Gastrocnemius medialis (tissue), 4 donors: ENCODE data around the gene TSPAN7. TPM values are rescaled to one million over a fixed set of nuclear protein-coding genes. Genes with fewer than 3 reads are reported as not detected.

Source experiments
- ATAC-seq, 2 donors: fragments of 150-250 bp; one replicate each; pipeline ENCODE4 v1.9.1; 2016
- DNase-seq, 2 donors: peaks; one replicate each; pipeline ENCODE4 v3.0.0-alpha.2; 2019
- H3K27ac ChIP-seq, 4 donors: fragments of 200-600 bp; sonication (generic); 1 replicate in 1 of 4; 2 replicates in 3 of 4; pipeline ENCODE4 v1.5.1; 2016 to 2018; ENCODE audit warnings: mild to moderate bottlenecking in 2 of 4, moderate library complexity in 1 of 4
- H3K27me3 ChIP-seq, 3 donors: fragments of 200-600 bp; sonication (generic) in 2 of 3; 1 replicate in 1 of 3; 2 replicates in 2 of 3; pipeline versions ENCODE4 v1.5.1 to v1.6.0; 2016 to 2019; ENCODE audit warnings: mild to moderate bottlenecking in 1 of 3, moderate library complexity in 1 of 3
- H3K36me3 ChIP-seq, 2 donors: fragments of 200-600 bp; sonication (generic) in 1 of 2; one replicate each; pipeline ENCODE4 v1.5.1; 2017 to 2018
- H3K4me1 ChIP-seq, 2 donors: fragments of 200-600 bp; sonication (generic) in 1 of 2; one replicate each; pipeline ENCODE4 v1.5.1; 2016 to 2017; ENCODE audit warnings: mild to moderate bottlenecking in 2 of 2
- H3K4me3 ChIP-seq, 4 donors: fragments of 200-600 bp; sonication (generic) in 3 of 4; 1 replicate in 1 of 4; 2 replicates in 3 of 4; pipeline ENCODE4 v1.5.1; 2016 to 2019; ENCODE audit warnings: mild to moderate bottlenecking in 2 of 4
- H3K9me3 ChIP-seq, 3 donors: fragments of 200-600 bp; sonication (generic) in 2 of 3; 1 replicate in 1 of 3; 2 replicates in 2 of 3; pipeline ENCODE4 v1.5.1; 2016 to 2019
- CTCF ChIP-seq, 5 experiments: fragments of 450-650 bp in 3 of 5; fragments of 200-600 bp in 2 of 5; sonication (generic) in 2 of 5; IDR thresholded peaks in 4 of 5; conservative IDR thresholded peaks in 1 of 5; 1 replicate in 4 of 5; 2 replicates in 1 of 5; pipeline ENCODE4 v1.5.1; 2016 to 2019; ENCODE audit warnings: antibody characterized with exemption in 5 of 5, mild to moderate bottlenecking in 3 of 5, moderate library complexity in 3 of 5
- POLR2A ChIP-seq, 2 donors: fragments of 450-650 bp; IDR thresholded peaks; one replicate each; pipeline ENCODE4 v1.6.1; 2017; ENCODE audit warnings: antibody characterized with exemption in 2 of 2, mild to moderate bottlenecking in 2 of 2, moderate library complexity in 2 of 2
- in situ Hi-C, 4 donors: fragments of 200-750 bp; cut with MboI; loops; one replicate each; pipeline versions ENCODE4 v1.15.0 to v1.8.0; 2017; ENCODE audit warnings: low sequenced_read_pairs in 4 of 4
- intact Hi-C: fragments of 100-400 bp; cut with DNase I; formaldehyde crosslinking; loops from one replicate; pipeline ENCODE4 v1.15.1; 2023; ENCODE audit warnings: low total_unique reads
- total RNA-seq, 4 donors: library from RNA; depleted of rRNA; stranded (reverse); fragments of >200 nt; gene quantifications; one replicate each; pipeline versions ENCODE4 v1.1.0 to v1.2.3, GENCODE V29; 2016

The TSPAN7 gene
- total RNA-seq, 4 donors from 2014 or later, result 38.1 to 288 (median 130) TPM

- ATAC-seq, result no peak
- in situ Hi-C loops (no loop called here), intact Hi-C loops (no loop called here)
- no peak for DNase-seq
- Histone ChIP-seq H3K4me3 (no peak overlapping the region), H3K36me3 (no peaks in the 10 kb centered on the region), H3K9me3 (no peaks in the 10 kb centered on the region), H3K27ac (peak overlapping the region in 2 of 4 donors; percentile 31 to 90), H3K27me3 (no peaks in the 10 kb centered on the region), H3K4me1 (peaks cover 11 to 32% of the 10 kb centered on the region in 2 donors)
- no peak for TF ChIP-seq POLR2A (IDR thresholded peaks at IDR 0.05)
- no peak for TF ChIP-seq CTCF (IDR thresholded peaks at IDR 0.05 in 4 of 5, conservative IDR thresholded peaks at IDR 0.05 in 1 of 5)
These were observed 56.8 kb downstream of the TSPAN7 start for GRCh38 chrX:38618180-38618579.

DNA sequence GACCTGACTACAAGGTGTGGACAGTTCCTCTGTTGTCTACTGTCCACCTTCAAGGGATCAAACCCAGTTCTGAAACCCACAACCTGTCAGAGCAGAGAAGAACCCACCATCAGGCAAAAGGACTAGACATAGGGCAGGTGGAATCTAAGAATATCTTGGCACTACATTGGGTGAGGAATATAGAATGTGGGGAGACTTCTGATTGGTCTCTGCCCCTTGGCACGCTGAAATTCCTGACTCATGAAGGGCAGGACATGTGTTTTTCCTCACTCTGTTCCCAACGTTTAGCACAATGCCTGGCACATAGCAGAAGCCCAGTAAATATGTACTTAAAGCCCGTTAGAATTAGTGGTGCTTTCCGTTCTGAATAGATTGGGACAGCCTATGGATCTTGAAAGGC is 59.3 kb downstream of the TSPAN7 start:
- DNase-seq, result no peak
- ATAC-seq, result peak in 1 of 2 donors; percentile 31
- Histone ChIP-seq H3K4me3 (no peak overlapping the region), H3K27me3 (no peaks in the 10 kb centered on the region), H3K4me1 (peaks cover 4 to 30% of the 10 kb centered on the region in 2 donors), H3K9me3 (no peaks in the 10 kb centered on the region), H3K27ac (peak overlapping the region; percentile 7 to 46 (median 30)), H3K36me3 (no peaks in the 10 kb centered on the region)
- in situ Hi-C loops (no loop called here), intact Hi-C loops (no loop called here)
- TF ChIP-seq CTCF (IDR thresholded peaks at IDR 0.05 in 4 of 5, conservative IDR thresholded peaks at IDR 0.05 in 1 of 5) (no peak), POLR2A (IDR thresholded peaks at IDR 0.05) (no peak)

GRCh38 chrX:38626296-38626695 is 65.0 kb downstream of the TSPAN7 start:
- no peak overlapping the region for H3K4me3 ChIP-seq
- H3K27me3 ChIP-seq, result no peaks in the 10 kb centered on the region
- ATAC-seq (no peak), DNase-seq (no peak)
- intact Hi-C loops, result no loop called here
- no peaks in the 10 kb centered on the region for H3K9me3 ChIP-seq
- TF ChIP-seq CTCF (IDR thresholded peaks at IDR 0.05 in 4 of 5, conservative IDR thresholded peaks at IDR 0.05 in 1 of 5), result no peak
- no peak for TF ChIP-seq POLR2A (IDR thresholded peaks at IDR 0.05)
- no peaks in the 10 kb centered on the region for H3K36me3 ChIP-seq
- peak overlapping the region in 2 of 4 donors; percentile 10 to 22 for H3K27ac ChIP-seq
- peaks cover under 1 to 12% of the 10 kb centered on the region in 2 donors for H3K4me1 ChIP-seq
- in situ Hi-C loops, result no loop called here

- no peaks in the 10 kb centered on the region for H3K27me3 ChIP-seq
- DNase-seq, result peak in 1 of 2 donors; percentile 27
- no peaks in the 10 kb centered on the region for H3K9me3 ChIP-seq
- in situ Hi-C loops (no loop called here), intact Hi-C loops (no loop called here)
- peaks cover 9 to 11% of the 10 kb centered on the region in 2 donors for H3K4me1 ChIP-seq
- H3K4me3 ChIP-seq, result no peak overlapping the region
- TF ChIP-seq POLR2A (IDR thresholded peaks at IDR 0.05) (no peak), CTCF (IDR thresholded peaks at IDR 0.05 in 4 of 5, conservative IDR thresholded peaks at IDR 0.05 in 1 of 5) (peak in 4 of 5 experiments; percentile 26 to 51 (median 44))
- peak overlapping the region in 2 of 4 donors; percentile 21 to 54 for H3K27ac ChIP-seq
- peak; percentile 43 to 85 for ATAC-seq
- H3K36me3 ChIP-seq, result no peaks in the 10 kb centered on the region
These were observed 66.3 kb downstream of the TSPAN7 start for GRCh38 chrX:38627683-38628082.

- Histone ChIP-seq H3K4me1 (peaks cover 6 to 17% of the 10 kb centered on the region in 2 donors), H3K36me3 (no peaks in the 10 kb centered on the region), H3K9me3 (no peaks in the 10 kb centered on the region), H3K27ac (peak overlapping the region in 2 of 4 donors; percentile 26 to 54), H3K4me3 (no peak overlapping the region), H3K27me3 (no peaks in the 10 kb centered on the region)
- ATAC-seq (no peak), DNase-seq (no peak)
- TF ChIP-seq POLR2A (IDR thresholded peaks at IDR 0.05) (no peak), CTCF (IDR thresholded peaks at IDR 0.05 in 4 of 5, conservative IDR thresholded peaks at IDR 0.05 in 1 of 5) (no peak)
- in situ Hi-C loops (no loop called here), intact Hi-C loops (no loop called here)
These were observed 67.2 kb downstream of the TSPAN7 start for GRCh38 chrX:38628587-38628986.
